PC-3 (cell line): ENCODE measurements around the gene P2RY6.

Experiments used
- CTCF ChIP-seq: fragments of 300-600 bp; sonication (generic); conservative IDR thresholded peaks from 2 replicates; pipeline ENCODE4 v1.5.1; 2017; ENCODE audit warnings: antibody characterized with exemption, low read depth, mild to moderate bottlenecking, low read length
- EZH2 ChIP-seq: fragments of 300-600 bp; sonication (generic); IDR thresholded peaks from one replicate; pipeline ENCODE4 v1.6.1; 2017; ENCODE audit warnings: antibody characterized with exemption, mild to moderate bottlenecking, low read length; ENCODE audit not compliant: unreplicated experiment

GRCh38 chr11:73286240-73286810, 14.2 kb downstream of the P2RY6 start:
- TF ChIP-seq CTCF (no peak), EZH2 (no peak)
